Stimulated activated CD4-positive, alpha-beta T cell treated with anti-CD3 and anti-CD28 coated beads, Interleukin-15, amount 100 ng/mL, for 1 hour (primary cell): ENCODE measurements around the gene ANKRD13D.
"Not testable (repeated sequence)": the region's sequence is repeated elsewhere in the genome, so short reads cannot be mapped to it uniquely, and the experiment has no call there.

Source experiments
- DNase-seq, 2 donors: peaks; one replicate each; pipeline ENCODE4 v3.0.0-alpha.2; 2020; ENCODE audit warnings: low read depth in 1 of 2, low spot score in 1 of 2

ANKRD13D gene

DNA sequence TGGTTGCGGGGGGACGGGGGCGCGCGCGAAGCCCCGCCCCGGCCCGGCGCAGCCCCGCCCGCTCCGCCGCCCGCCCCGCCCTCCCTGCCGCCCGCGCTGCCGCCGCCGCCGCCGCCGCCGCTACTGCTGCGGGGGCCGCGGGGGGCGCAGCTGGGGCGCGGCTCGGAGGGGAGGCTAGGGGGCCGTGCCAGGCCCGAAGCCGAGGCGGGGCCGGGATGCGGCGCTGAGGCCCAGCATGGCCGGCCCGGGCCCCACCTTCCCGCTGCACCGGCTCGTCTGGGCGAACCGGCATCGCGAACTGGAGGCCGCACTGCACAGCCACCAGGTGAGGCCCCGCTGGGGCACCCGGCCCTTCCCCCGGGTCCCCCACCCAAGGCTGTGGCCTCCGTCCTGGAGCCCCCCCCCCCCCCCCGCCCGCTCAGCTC, at the start of gene ANKRD13D:
TSS of gene ANKRD13D (plus strand) at position 78 of the 425 bp plus-strand sequence. CDS start at position 236, 158 bp downstream.
- no peak for DNase-seq

DNA sequence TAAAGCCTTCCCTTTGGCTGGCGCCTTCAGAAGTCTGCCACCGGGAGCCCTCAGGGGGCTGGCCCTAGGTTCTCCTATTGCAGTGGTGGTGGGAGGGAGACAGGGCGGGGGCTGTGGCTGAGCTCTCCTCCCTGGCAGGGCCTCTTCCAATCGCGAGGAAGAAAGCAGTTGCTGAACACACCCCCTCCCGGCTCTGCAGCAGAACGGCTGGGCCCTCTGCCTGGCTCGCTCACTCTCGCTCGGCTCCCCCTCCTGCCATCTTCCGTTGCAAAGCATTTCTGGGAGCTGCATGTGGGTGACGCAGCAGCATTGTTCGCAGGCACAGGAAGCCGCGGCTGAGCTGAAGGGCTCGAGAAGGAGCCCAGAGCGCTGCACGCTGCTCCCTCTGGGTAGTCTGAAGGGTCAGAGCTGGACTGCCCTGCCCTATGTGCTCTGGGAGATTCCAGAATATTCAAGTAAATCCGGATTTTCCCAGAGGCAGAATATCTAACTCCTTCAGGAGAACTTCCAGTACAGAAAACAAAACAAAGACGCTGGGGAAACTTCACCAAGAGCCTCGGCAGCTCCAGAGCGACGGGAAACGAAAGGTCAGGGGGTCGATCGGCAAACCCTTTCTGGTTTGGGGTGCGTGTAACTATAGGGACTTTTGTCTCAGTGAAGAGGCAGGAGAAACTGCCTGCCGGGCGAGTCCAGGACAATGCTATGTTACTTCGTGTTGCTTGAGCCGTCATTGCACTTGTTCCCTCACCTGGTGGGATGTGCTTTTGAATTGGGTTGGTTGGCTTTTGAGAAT, 49.1 kb upstream of the ANKRD13D start:
- peak; percentile 86 to 91 for DNase-seq

DNA sequence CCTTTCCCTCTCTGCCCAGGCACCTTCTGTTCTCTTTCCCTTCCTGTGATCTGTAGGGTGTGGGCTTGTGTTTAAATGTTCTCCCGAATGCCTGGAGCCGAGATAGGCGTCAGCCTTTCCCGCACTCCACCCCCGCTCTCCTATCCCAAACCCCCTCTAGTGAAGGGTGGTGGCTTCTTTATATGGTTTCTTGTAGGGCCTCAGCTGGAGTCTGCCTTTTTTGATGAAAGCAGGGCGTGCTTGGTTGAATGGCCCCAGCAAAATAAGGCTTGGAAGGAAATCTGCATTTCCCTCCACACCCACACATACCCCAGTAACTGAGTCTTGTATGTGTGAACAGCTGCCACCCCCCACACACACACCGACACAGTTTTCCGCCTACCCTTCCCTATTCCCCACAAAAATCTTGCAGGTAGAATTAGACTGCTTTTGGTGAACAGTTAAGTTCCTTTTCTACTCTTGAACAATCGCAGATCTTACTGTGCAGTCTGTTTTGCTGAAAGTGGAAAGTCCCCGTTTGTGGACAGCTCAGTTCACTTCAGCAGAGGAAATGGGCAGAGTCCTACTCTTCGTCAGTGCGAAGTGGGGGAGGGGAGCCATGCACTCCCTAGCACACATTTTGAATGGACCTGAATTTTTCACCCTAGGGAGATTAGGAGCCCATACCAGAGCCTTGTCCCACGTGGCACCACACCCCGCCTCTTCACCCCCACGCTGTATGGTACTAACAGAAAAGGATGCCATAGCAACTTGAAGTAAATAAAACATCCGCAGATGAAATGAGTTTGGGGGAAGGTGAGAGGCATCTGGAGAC, 48.3 kb upstream of the ANKRD13D start:
- DNase-seq, result peak; percentile 54 to 56

- no peak for DNase-seq
Observed at GRCh38 chr11:67242548-67242947, 46.6 kb upstream of the ANKRD13D start.

DNA sequence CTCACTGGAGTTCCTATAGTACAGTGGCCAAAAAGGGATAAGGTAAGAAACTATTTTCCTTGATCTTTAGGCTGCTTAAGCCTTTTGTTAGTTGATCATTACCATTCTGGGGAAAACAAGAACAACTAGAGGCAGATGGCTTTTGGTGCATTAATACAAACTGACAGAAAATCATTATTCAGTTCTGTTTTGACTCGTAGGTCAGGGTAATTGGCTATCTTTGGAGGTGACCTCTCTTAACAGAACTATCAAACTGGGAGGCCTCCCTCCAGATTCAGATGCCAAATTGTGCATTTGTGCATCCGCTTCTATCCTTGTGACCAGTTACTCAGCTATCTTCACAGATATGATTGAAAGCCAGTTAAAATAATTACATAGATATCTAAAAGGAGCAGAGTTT, 46.1 kb upstream of the ANKRD13D start:
- DNase-seq, result no peak

DNA sequence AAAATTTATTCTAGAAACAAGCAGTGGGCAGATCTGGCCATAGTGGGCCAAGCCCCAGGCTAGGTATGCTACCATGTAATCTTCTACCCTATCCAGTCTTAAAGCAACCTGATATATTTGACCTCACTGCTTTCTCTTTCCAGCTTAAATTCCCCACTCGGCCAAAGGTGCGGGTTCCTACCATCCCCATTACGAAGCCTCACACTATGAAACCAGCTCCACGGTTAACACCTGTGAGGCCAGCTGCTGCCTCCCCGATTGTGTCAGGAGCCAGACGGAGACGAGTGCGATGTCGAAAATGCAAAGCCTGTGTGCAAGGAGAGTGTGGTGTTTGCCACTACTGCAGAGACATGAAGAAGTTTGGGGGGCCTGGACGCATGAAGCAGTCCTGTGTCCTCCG, 44.1 kb upstream of the ANKRD13D start:
- no peak for DNase-seq

- no peak for DNase-seq
Observed at GRCh38 chr11:67247946-67248550, 41.1 kb upstream of the ANKRD13D start.

DNA sequence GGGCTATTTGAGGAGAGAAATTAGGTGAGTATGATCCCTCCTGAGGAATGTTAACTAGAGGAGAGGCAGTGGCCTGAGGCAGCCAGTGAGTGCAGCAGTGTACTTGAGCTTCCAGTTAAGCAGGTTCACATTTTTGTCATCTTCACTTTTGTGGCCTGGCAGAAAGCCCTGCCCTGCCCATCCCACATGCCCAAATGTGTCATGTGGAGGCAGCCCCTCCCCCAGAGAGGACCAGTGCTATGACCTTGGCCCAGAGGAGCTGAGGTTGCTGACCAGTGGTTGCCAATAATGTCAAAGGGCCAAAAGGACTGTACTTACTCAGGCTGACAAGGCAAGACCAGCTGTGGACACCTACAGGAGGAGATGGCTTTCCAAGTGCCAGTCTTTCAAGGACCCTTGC, 40.5 kb upstream of the ANKRD13D start:
- DNase-seq, result no peak

DNA sequence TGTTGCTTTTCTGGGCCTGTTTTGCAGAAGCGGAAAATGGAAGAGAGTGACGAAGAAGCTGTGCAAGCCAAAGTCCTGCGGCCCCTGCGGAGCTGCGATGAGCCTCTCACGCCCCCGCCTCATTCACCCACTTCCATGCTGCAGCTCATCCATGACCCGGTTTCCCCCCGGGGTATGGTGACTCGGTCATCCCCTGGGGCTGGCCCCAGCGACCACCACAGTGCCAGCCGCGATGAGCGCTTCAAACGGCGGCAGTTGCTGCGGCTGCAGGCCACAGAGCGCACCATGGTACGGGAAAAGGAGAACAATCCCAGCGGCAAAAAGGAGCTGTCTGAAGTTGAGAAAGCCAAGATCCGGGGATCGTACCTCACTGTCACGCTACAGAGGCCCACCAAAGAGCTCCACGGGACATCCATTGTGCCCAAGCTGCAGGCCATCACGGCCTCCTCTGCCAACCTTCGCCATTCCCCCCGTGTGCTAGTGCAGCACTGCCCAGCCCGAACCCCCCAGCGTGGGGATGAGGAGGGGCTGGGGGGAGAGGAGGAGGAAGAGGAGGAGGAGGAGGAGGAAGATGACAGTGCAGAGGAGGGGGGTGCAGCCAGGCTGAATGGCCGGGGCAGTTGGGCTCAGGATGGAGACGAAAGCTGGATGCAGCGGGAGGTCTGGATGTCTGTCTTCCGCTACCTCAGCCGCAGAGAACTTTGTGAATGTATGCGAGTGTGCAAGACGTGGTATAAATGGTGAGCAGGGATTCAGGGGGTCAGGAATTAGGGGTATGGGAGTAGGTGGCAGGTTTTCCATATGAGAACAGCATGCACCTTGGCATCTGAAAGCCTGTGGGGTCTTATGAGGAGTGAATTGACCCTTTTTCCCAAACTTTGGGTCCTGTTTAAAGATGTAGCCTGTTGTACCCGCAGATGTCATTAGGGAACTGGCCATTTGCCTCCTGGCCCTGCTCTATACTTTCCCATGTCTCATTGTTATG, 38.8 kb upstream of the ANKRD13D start:
- DNase-seq, result no peak

DNA sequence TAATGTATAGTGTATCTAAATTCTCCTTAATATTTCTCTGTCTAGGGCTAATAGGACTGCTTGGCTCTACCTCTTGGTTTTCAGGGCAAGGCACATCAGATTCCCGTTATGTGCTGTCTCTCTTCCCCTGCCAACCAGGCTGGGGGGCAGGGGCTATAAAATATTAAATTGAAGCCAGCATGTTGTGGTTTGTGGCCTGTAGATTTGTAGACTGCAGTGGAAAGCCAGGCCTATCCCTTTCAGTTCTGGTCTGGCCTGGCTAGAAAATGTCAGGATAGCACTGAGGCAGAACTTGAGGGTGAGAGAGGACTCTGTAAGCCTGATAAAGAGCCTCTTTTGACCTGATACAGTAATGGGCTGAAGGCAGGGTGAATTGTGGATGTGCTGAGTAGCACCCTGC, 37.3 kb upstream of the ANKRD13D start:
- DNase-seq, result no peak

DNA sequence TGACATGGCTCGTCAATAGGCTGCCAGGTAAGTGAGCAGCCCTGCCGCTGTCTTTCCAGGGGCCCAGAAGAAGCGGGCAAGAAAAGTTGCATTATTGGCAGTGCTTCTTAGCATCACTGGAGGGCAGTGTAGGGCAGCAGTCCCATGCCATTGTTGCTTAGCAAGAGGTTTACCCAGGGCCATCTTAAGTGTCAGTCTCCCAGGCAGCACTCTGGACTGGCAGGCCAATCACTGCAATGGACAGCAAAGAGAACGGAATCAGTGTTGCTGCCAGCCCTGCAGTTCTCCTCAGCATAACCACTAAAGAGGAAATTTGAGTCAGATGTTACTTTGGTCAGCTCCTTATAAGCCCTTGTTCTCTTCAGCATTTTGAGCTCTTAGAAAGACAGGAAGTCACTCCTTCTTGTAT, 36.3 kb upstream of the ANKRD13D start:
- no peak for DNase-seq

DNA sequence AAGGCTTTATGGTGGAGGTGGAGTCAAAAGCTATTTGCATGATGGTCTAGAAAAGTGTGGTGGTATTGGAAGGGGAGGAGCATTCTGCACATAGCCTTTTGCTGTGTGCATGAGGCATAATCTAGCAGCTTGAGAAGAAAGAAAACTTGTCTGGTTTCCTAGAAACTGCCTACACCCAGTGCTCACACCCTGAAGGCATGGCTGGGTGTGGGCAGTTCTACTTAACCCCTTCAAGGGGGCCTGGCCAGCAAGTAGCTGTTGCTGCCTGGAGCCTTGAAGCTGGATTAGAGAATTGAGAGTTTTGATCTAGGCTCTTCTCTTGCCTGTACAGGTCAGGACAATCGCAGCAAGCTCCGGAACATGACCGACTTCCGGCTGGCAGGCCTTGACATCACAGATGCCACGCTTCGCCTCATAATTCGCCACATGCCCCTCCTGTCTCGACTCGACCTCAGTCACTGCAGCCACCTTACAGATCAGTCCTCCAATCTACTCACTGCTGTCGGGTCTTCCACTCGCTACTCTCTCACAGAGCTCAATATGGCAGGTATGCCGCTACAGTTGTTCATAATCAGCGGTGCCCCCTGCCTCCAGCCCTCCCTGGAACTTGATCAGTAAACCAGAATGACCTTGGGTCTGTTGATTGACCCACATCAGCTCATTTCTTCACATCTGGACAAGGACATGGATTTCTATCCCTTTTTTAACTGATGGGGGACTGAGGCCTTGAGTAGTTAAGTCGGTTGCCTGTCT, 35.1 kb upstream of the ANKRD13D start:
- no peak for DNase-seq

DNA sequence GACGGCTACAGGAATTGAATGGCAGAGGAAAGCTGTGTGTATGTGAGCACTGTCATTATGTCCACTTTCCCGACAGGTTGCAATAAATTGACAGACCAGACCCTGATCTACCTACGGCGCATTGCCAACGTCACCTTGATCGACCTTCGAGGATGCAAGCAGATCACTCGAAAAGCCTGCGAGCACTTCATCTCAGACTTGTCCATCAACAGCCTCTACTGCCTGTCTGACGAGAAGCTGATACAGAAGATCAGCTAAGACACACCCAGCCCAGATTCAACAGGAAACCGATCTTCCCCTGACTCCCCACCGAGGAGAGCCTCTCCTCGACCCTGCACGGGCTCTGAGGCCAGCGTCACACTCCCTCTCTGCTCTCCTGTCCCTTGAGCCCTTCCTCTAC, 34.3 kb upstream of the ANKRD13D start:
- no peak for DNase-seq

GRCh38 chr11:67255353-67255752, 33.8 kb upstream of the ANKRD13D start:
- no peak for DNase-seq

DNA sequence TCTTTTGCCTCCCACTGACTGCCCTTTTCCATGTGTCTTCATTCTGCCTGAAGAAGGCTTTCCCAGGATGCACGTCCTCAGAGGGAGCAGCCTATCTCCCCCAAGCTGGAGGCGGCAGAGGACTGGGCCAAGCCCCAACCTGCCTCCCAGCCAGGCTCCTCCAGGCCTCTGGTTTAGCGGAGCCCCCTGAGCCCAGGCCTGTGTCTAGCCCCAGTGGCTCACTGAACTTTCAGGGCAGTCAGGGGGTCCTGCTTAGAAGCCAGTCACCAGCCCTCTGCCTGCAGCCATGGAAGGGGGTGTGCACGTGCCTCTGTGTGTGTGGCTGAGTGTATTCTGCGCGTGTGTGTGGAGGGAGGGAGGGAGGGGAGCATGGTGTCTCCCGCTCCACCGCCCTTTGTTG, 33.2 kb upstream of the ANKRD13D start:
- DNase-seq, result no peak

DNA sequence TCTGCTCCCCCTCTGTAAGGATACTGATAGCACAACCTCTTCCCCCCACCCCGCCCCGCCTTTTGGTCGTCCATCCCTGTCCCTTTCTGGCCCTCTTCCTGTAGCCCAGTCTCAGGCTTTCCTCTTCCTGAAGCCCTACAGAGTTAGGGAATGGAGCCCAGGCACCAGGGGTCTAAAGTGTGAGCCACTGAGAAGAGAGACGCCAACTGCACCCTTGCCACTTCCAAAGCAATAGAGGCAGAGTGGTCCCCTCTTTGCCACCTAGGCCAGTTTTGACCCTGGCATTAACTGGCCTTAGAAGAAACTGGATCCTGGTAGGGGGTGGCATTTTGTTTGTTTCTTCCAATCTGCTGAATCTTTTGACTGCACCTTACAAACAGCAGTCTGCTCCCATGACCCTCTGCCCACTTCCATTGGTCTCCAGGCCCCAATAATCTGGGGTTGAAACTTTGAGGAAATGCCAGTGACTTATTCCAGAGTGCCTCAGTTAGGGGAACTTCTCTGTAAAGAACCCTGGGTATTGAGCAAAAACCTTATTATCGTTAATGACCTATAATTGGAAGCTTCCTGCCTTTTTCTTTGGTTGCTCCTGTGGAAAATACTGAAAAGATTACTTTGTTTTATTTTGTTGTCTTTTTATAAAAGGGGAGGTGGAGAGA, 32.5 kb upstream of the ANKRD13D start:
- DNase-seq, result no peak

DNA sequence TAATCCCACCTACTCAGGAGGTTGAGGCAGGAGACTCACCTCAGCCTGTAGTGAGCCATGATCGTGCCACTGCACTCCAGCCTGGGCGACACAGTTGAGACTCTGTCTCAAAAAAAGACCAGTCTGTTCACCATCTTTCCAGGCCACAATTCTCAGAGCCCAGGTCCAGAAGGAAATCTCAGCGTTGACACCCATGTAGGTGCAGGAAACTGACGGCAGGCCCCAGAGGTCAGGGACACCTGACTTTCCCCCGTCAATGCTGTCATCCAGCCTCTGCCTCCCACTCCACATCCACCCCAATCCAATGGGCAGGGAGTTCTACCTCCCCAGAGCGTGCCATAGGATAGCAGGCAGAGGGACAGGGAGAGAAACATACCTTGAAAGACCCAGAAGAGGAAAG, 28.7 kb upstream of the ANKRD13D start:
- DNase-seq, result no peak

DNA sequence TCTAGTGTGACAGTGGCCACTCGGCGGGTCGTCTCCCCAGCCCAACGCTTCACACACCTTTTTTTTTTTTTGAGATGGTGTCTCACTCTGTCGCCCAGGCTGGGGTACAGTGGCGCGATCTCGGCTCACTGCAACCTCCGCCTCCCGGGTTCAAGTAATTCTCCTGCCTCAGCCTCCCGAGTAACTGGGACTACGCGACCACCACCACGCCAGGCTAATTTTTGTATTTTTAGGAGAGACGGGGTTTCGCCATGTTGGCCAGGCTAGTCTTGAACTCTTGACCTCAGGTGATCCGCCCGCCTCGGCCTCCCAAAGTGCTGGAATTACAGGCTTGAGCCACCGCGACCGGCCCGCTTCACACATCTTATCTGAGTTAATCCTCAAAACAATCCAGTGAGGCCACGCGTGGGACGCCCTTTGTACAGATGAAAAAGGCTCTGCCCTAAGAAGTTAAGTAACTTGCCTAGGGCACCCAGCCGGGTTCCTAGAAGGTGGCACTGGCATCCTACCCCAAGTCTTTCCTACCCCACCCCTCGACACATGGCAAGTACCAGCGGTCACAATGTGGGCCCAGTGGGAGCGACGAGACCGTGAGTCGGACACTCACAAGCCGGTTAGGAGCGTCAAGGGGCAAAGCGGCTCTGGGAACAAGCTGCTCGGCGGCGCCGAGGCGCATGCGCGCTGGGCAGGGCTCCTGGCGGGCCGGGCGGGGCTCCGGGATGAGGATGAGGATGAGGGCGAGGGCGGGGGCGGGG, 28.0 kb upstream of the ANKRD13D start:
- DNase-seq, result not testable (repeated sequence)

- no peak for DNase-seq
Observed at GRCh38 chr11:67261640-67261945, 27.5 kb upstream of the ANKRD13D start.
